ENCODE results near the gene ZNF25.
"Not testable (repeated sequence)": the region's sequence is repeated elsewhere in the genome, so short reads cannot be mapped to it uniquely, and the experiment has no call there.

The ZNF25 gene

GRCh38 chr10:37947526-37947925 lies 28.9 kb downstream of the ZNF25 start:
- no peak for DNase-seq (ENCODE audit: low read depth)

DNA sequence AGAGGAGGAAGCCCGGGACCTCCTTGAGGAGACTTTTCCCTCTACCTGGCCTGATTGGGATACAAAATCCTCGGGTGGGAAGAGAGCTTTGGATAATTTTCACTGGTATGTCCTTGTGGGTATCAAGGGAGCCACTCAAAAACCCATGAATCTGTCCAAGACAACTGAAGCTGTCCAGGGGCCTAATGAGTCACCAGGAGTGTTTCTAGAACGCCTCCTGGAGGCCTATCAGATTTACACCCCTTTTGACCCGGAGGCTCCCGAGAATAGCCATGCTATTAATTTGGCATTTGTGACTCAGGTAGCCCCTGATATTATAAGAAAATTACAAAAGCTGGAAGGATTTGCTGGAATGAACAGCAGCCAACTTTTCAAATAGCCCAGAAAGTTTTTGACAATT lies 38.6 kb downstream of the ZNF25 start:
- no peak for DNase-seq (ENCODE audit: low read depth)

- no peak for DNase-seq (ENCODE audit: low read depth)
Measured at GRCh38 chr10:37934791-37935190, 41.7 kb downstream of the ZNF25 start.

DNA sequence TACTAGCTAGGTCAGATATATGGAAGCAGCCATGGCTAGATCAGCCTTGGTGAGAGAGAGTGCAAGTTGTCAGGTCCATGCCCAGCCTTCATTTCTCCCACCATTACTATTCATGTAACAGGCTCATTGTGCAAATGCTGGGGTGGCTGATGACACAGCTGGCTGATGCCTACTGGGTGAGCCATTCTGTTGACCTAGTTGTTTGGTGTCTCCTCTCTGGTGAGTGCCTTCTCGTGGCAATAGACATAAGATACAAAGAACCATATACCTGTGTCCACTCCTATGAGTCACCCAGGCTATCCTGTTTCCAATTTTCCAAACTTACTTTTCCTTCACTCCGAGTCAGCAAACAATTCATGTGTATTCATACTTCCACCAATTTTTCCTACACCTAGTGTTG lies 46.0 kb downstream of the ZNF25 start:
- no peak for DNase-seq (ENCODE audit: low read depth)

DNA sequence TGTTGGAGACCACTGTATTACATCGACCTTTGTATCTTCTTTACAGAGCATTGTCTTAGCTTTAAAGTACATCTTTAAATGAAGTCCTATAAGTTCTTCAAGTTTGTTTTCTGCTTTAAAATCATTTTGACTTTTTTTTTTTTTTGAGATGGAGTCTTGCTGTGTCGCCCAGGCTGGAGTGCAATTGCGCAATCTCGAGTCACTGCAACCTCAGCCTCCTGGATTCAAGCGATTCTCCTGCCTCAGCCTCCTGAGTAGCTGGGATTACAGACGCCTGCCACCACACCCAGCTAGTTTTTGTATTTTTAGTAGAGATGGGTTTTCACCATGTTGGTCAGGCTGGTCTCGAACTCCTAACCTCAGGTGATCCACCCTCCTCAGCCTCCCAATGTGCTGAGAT lies 68.3 kb downstream of the ZNF25 start:
- not testable (repeated sequence) for DNase-seq (ENCODE audit: low read depth)

DNA sequence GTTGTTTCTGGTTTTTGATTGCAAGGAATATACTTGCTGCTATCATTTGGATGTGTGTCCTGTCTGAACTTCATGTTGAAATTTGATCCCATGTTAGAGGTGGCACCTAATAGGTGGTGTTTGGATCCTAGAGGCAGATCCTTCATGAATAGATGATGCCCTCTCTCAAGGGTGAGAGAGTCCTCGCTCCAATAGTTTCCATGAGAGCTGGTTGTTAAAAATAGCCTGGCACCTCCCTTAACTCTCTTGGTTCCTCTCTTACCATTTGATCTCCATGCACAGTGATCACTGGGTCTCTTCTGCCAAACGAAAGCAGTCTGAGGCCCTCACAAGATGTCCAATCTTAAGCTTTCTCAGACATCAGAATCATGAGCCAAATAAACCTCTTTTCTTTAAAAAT lies 70.1 kb downstream of the ZNF25 start:
- no peak for DNase-seq (ENCODE audit: low read depth)

Data from activated T-cell treated with anti-CD3 and anti-CD28 coated beads for 1 hour (primary cell).